Esophagus squamous epithelium (tissue), 4 donors: Measurements from ENCODE around the gene SREBF1.

Source experiments
- POLR2A ChIP-seq, 4 donors: fragments of 450-650 bp; IDR thresholded peaks; one replicate each; pipeline ENCODE4 v1.6.1; 2017; ENCODE audit warnings: antibody characterized with exemption in 4 of 4, mild to moderate bottlenecking in 4 of 4, moderate library complexity in 3 of 4
- TF ChIP-seq, protein P1 (sequence below), 6 experiments: fragments of 450-650 bp in 4 of 6; fragments of 200-600 bp in 2 of 6; sonication (generic) in 2 of 6; IDR thresholded peaks; one replicate each; pipeline ENCODE4 v1.5.1; 2016 to 2019; ENCODE audit warnings: antibody characterized with exemption in 6 of 6, mild to moderate bottlenecking in 4 of 6, moderate library complexity in 4 of 6

DNA sequence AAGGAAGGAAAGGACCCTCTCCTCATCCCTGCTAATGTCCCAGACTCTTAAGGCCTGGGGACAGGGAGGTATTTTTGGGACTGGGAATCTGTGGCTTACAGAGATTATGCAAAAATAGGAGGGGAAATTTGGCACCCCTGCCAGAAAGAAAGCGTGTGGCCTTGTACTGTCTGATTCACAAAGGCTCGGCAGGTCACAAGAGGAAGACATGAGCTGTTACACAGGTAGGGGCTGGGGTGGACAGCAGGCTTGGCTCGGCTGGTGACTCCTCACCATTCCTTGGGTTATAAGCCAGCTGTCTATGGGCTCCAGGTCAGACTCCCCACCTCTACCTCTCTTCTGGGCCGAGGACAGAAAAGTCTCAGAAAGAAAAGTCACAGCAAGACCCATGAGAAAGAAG lies 20.7 kb upstream of the SREBF1 start:
- TF ChIP-seq, protein P1, sequence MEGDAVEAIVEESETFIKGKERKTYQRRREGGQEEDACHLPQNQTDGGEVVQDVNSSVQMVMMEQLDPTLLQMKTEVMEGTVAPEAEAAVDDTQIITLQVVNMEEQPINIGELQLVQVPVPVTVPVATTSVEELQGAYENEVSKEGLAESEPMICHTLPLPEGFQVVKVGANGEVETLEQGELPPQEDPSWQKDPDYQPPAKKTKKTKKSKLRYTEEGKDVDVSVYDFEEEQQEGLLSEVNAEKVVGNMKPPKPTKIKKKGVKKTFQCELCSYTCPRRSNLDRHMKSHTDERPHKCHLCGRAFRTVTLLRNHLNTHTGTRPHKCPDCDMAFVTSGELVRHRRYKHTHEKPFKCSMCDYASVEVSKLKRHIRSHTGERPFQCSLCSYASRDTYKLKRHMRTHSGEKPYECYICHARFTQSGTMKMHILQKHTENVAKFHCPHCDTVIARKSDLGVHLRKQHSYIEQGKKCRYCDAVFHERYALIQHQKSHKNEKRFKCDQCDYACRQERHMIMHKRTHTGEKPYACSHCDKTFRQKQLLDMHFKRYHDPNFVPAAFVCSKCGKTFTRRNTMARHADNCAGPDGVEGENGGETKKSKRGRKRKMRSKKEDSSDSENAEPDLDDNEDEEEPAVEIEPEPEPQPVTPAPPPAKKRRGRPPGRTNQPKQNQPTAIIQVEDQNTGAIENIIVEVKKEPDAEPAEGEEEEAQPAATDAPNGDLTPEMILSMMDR (IDR thresholded peaks at IDR 0.05) = no peak
- TF ChIP-seq POLR2A (IDR thresholded peaks at IDR 0.05) = no peak
